OCI-LY3 (cell line): ENCODE data around the gene PLEKHD1.

Experiments
- CTCF ChIP-seq: fragments of 200-600, 300-600 bp; sonication (generic); IDR thresholded peaks from 2 replicates; pipeline ENCODE4 v1.5.1; 2014; ENCODE audit warnings: antibody characterized with exemption, low read length, low read depth
- EZH2phosphoT487 ChIP-seq: fragments of 200-600 bp; shearing (Covaris generic); IDR thresholded peaks from 2 replicates; pipeline ENCODE4 v1.6.1; 2018; ENCODE audit warnings: antibody characterized with exemption, mixed run types, low read depth

GRCh38 chr14:69573205-69573830 lies 88.8 kb downstream of the PLEKHD1 start:
- TF ChIP-seq CTCF: no peak
- no peak for TF ChIP-seq EZH2phosphoT487
